GM21576 (cell line): ENCODE measurements around the gene LRRC46.

ENCODE experiments used
- ATAC-seq: cut with Tn5 transposase; IDR thresholded peaks from one replicate; pipeline ENCODE4 v1.9.1; 2021; ENCODE audit warnings: mild to moderate bottlenecking, moderate library complexity; ENCODE audit not compliant: unreplicated experiment

LRRC46 gene

DNA sequence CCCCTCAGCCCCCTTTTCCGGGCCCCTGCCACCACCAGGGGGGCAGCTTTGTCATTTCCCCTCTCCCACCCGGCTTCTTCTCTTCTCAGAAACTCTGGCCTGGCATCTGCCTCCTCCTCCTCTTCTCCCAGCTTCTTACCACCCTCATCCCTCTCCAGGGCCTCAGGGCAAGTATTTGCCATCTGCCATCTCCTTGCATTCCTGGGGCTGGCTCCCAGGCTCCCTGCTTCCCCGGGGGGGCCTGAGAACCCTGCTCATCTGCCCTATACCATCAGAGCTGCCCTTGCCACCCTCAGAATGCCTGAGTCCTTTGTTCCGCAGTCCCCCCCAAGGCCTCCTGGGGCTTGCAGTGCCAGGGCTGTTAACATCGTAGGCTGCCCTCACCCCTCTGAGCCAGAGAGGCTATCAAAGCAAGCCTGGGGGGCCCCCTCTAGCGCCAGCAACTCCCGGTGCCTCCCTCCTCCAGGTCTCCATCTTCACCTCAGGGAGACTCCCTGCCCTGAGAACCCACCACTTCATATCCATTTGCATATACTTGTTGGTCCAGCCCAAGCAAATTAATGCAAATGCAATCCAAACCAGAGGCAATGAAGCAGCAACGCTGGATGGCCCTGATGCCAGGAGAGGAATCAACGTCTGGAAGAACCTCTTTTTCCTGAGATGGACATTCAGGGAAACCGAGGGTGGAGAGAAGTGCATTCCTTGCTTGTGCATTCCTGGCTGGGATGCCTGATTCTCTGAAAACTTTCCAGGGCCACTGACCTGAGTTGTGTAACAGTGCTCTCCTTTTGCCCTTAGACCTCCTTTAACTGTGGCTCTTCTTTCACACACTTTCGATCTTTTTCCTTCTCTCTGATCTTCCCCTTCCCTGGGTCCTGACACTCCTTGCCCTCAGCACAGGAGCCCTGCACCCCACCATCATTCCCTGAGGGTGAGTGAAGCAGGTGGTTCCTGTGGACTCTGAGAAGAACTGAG is 43.8 kb downstream of the LRRC46 start:
- no peak for ATAC-seq

DNA sequence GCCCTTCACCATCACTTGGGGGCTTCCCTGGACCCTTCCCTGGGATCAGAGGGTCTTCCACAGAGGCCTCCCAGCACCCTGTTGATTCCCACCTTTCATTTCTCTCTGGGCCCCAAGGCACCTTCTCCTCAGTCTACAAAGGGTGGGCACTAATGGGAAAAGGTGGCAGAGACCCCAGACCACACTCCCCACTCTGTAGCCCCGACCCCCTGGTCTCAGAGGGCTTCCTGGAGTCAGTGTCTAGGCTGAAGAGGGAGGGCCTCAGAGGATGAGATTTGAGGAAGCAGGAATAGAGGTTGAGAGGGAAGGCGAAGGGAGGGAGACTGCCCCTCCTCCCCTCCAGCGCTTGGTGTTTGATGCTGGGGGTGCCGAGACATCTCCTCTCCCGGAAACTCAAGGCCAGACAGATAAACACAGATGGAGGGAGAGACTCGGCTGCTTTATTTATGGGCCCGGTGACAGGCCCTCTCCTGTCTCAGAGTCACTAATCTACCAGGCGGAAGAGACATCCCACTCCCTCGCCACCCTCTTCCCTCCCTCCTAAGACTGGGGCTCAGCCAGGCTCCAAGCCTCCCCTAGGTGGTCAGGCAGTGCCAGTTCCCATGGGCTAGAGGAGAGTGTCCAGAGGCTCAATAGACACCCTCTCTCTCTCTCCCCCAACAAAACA is 46.0 kb downstream of the LRRC46 start:
- no peak for ATAC-seq

DNA sequence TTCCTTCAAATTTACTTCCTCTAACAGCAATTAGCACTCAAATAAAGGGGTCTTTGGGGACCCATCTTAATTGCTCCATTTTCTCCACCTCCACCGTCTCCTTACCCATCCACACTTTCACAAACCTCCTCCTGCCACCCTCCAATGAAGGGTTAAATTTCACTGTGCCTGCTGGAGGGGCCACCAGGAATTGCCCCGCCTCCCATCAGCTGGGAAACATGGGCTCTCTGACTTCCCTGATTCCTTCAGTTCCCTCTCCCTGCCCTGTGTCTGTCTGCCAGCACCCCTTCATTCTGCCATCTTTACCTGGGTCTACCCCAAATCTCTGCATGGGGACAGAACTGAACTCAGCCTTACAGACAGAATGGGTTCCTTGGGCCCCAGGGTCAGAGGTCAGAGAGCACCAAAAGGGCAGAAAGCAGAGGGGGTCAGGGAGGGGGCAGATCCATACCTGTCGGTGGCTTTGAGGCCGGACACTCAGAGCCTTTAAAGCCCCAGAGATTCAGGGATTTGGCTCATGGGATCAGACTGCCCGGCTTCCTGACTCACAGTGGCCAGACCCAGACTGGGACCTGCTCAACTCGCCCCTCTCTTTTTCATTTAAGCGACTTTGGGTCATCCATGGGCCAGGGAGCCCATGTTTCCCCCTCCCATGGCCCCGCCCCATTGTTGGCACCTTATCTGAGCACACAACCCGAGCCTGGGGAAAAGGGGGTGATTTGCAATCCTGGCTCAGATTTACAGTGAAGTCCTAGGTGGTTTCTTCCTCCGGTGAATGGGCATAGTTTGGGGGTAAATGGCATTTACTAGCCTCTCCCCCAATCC is 46.9 kb downstream of the LRRC46 start:
- ATAC-seq = no peak

GRCh38 chr17:47879028-47879585 is 47.6 kb downstream of the LRRC46 start:
- no peak for ATAC-seq

DNA sequence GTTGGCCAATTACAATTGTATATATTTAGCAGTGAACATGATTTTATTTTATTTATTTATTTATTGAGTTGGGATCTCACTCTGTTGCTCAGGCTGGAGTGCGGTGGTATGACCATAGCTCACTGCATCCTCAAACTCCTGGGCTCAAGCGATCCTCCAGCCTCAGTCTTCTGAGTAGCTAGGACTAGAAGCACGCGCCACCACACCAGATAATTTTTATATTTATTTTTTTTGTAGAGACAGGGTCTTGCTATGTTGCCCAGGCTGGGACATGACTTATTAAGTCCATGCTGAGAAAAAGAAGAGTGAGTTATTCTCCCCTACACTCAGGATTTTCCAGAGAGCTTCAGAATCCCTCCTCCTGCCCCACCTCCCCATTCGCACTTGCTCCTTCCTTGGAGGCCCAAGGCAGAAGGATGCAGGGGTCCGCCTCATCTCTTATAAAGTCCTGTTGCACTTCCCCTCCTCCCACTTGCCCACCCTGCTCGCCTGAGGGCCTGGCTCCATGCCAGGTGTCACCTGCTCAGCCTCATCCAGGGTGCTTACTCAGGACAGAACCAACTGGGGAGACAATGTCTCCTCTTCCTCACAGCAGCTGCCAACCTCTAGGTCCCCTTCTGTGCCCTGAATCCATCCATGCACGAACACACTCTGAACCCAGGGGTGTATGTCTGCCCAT is 48.4 kb downstream of the LRRC46 start:
- no peak for ATAC-seq

DNA sequence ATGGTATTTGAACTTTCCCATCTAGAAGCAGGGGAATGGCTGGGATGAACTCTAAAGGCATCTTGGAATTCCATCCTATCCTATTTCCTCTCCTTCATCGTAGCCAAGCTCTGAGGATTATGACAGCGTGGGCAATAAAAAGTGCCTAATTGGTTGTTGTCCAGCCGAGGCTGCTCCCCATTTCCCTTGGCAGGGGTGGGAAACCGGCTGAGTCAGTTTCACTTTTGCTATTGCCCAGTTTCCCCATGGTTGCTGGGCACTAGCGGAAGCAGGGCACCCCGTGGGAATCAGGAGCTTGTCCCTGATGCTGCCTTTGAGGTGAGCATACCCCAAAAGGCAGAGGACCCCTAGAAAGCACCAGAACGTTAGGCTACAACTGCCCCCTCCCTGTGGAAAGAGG is 50.8 kb downstream of the LRRC46 start:
- ATAC-seq = no peak

DNA sequence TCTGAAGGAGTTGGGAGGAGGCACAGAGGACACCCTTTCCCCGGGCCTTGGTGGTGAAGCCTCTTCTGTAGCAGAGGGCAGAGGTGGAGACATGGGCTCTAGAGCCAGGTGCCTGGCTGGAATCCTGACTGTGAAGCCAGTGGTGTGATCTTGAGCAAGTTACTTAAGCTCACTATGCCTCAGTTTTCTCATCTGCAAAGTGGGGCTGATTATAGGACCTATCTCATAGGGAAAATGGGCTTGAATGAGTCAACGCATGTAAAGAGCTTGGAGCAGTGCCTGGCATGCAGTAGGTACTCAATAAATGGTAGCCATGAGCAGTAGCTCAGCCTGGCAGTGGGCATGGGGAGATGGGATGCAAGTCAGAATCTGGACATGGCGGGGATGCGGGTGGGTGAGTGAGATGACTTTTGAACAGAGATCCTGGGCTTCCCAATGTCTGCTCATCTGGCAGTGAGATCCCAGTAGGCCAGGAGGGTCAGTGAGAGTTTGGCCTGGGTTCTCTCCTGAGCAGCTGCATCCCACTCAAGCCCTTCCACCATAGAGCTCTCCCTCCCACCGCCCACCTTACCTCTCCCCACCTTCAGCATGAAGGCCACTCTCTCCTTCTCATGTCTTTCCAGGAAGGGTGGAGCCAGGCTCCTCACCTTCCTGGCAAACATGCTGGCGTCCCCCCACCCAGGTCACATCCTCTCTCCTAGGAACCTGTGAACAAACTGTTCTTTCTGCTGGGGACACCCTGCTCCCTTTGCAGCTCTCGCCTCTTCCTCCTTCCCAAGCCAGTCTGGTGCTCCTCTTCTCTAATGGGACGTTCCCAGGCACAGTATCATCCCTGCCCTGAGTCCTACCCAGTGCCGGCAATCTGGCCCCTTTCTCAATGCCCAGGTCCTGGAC is 51.5 kb downstream of the LRRC46 start:
- ATAC-seq = no peak

- no peak for ATAC-seq
These were observed 52.3 kb downstream of the LRRC46 start for GRCh38 chr17:47883589-47884426.

- ATAC-seq = no peak
These were observed 52.9 kb downstream of the LRRC46 start for GRCh38 chr17:47884427-47884740.

DNA sequence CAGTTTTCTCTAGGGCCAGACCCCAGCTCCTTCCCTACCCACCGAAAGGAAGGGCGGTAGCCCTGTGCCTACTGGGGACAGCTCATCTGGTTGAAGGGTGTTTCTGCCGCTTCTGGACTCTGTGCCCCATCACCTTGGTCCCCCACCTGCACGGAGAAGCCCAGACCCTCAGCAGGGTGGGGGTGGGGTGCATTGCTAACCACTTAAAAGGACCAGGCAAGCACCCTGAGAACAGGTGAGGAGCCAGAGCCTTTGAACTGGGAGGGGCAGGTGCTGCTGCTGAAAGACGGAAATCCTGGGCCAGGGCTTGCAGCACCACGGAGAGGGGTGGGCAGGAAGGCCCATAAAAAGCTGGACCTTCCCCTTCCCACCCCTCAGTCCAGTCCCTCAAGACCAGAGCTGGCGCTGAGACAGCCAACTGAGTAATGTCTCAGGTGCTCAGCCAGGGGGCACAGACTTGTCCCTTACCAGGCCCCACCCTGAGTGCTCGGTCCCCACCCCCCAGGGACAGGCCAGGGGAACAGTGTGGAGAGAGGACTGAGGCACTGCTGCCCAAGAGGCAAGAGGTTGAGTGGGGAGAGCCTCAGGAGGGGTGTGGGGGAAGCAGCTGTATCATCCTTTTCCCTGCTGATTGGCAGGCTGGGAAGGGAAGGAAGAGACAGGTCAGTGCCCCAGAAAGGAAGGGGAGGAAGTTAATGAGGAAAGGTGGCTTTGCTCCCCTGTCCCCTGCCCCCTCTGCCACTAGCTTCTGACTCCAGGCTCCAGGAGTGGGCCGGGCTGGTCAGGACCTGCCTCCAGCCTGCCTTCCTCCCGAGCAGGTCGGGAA is 53.6 kb downstream of the LRRC46 start:
- ATAC-seq = no peak
